ENCODE data around the gene LRFN4.

LRFN4 gene

DNA sequence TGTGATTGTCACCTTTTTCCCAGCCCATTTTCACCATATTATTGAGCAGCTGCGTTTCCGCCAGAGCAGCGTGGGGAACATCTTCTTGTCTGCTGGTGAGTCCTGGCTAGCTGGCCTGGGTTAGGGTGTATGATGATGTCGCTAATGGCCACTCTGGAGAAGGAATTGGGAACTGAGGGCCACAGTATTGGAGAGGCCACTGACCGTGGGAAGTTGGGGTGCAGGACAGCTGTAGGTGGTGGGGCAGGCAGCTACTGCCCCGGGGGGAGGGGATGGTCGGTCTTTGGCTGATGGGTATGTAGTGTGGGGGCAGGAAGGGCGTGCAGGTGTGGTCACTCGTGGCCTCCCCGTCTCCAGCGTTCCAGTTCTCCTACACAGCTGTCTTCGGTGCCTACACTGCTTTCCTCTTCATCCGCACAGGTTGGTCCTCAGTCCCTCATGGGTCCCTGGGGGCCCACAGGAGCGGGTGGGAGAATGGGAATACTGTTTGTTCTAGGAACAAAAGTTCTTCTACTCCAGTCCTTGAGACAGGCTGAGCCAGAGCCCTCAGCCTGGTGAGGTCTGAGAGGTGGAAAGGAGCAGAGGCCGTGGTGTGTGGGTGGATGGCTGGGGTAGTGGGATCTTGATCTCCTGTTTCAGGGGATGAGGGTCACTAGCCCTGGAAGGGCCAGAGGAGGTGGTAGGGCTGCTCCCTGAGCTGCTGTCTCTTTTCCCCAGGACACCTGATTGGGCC lies 11.6 kb upstream of the LRFN4 start:
- no peak for DNase-seq (ENCODE audit: low read depth)

DNA sequence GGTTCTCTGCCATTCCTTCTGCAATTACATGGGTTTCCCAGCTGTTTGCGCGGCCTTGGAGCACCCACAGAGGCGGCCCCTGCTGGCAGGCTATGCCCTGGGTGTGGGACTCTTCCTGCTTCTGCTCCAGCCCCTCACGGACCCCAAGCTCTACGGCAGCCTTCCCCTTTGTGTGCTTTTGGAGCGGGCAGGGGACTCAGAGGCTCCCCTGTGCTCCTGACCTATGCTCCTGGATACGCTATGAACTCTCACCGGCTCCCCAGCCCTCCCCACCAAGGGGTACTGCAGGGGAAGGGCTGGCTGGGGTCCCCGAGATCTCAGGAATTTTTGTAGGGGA lies 11.0 kb upstream of the LRFN4 start:
- DNase-seq (ENCODE audit: low read depth), result no peak

DNA sequence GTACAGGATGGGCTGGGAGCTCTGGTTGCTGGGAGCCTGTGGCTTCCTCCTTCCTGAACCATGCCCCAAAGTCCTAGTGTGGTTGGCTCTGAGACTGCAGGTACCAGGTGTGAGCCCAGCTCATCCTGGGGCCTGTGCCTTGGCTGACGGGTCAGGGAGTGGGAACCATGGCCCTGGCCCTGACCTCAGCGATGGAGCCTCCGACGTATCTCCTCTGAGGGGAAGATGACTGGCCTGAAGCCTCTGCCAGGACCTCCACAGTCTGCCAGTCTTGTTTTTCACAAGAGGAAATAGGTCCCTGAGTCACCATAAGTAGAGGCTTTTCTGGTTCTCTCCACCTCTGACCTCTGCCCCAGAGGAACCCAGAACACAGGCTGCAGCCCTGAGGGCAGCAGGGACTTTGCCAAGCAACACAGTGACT lies 10.2 kb upstream of the LRFN4 start:
- no peak for DNase-seq (ENCODE audit: low read depth)

DNA sequence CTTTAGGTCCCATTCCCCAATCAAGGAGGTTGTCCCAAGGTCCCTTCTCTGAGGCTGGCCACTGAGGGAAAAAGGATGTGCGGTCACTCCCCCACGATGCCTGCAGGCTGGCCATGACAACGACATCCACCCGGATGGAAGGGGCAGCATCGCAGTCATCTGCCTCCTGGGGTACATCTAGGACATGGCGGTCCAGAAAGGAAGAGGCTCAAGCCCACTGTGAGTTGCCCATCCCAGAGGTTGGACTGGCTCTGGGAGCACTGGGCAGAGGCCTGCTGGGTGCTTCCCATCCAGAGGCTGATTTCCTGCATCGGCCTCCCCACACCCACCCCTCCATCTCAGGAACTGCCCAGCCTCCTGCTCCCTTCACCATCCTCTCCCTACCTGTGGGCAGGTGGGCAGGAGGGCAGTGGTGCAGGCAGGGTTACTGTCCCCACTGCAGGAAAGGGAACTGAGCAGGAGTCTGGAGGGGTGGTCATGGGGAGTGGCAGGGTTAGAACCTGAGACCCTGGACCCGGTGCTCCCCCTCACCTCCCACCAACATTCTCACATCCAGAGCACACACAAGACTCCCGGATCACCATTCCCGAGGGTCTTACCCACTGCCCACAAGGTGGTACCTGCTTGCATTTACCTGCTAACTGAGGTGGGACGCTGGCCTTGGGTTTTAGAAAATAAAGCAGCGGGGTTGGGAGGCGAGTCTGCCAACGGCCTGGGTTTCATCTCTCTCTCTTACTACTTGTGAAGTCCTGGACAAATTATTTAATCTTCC lies 9.2 kb upstream of the LRFN4 start:
- no peak for DNase-seq (ENCODE audit: low read depth)

DNA sequence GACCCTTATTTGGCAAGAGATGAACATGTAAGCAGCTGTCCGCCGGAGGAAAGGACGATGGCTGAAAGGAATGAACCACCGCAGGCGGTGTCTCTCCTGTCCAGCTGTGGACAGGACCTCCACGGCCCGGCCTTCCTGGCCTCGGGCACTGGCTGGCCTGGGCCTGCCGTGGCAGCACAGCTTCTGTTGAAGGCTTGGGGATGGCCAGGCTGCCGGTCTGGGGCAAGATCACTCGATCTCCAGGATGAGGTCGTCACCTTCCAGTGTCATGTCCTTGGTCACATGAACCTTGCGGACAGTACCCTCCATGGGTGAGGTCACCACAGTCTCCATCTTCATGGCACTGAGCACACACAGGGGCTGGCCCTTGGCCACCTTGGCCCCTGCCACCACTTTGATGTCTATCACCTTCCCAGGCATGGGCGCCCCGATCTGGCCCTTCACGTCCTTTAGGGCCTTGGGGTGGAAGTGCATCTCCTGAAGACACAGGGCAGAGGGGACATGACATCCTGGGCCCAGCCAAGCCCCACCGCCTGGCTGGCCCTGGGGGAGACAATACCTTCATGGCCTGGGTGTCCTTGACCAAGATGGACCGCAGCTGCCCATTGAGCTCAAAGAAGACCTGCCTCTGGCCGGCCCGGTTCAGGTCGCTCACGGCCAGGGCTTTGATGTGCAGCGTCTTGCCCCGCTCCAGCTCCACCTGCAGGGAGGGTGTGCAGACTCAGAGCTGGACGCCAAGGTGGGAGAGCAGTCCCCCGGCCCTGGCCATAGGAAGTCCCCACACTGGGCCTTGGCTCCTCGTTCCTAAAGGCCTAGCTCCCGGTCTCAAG lies 8.0 kb upstream of the LRFN4 start:
- no peak for DNase-seq (ENCODE audit: low read depth)

DNA sequence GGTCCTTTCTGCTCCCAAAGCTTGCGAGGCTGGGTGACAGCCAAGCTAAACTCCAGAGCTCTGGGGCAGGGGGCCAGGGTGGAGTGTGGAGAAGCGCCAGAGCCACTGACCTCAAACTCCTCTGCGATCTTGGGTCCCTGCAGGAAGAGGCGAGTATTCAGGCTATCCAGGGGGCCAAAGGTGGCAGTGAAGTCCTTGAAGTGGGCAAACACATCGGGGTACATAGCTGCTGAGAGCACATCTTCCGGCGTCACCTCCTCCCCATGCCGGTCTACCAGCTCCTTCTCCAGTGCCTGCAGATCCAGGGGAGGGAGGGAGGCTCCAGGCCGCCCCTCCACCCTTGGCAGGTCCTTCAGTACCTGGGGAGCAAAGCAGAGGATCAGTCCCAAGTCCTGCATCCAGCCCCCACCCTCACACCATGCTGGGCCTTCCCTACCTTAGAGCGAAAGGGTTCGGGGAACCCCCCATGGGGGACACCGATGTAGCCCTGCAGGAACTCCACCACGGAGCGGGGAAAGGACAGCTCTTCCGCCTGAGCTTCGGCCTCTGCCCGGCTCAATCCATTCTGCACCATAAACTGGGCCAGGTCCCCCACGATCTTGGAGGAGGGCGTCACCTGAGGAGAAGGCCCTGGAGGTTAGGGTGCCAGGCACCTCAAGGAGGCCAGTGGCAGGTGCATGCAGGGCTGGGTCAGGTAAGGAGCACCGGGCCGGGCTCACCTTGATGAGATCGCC lies 7.2 kb upstream of the LRFN4 start:
- no peak for DNase-seq (ENCODE audit: low read depth)

DNA sequence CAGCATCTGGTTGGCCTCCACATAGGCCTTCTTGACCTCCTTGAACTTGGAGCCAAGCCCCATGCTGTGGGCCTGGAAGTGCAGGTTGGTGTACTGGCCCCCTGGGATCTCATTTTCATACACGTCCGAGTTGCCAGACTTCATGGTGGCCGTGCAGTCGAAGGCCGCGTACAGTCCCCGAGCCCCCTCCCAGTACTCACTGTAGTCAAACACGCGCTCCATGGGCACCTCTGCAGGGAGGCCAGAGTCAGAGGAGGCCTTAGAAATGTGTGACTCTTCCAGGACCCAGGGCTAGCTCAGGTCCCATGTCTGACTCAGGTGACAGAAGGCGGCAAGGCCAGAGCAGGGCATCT lies 6.7 kb upstream of the LRFN4 start:
- DNase-seq (ENCODE audit: low read depth), result no peak

DNA sequence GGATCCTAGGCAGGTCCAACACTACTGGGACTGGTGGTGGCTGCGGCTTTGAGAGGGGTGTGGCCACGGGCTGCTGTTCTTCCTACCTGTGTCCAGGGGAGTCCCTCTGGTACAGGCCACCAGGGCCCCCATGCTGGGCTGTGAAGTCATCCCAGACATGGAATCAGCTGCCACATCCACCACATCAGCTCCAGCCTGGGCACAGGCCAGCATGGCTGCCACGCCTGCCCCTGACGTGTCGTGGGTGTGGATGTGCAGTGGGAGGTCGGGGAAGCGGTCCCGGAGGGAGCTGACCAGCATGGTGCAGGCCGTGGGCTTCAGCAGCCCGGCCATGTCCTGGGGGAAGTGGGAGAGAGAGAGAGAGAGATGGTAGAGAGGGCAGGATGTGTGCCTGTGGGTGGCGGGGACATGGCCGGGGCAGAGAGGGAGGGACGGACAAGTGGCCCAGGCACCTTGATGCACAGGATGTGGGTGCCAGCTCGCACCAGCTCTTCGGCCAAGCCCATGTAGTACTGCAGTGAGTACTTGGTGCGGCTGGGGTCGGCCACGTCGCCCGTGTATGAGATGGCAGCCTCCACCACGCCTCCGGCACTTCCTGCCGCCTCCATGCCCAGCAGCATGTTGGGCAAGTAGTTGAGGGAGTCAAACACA lies 6.2 kb upstream of the LRFN4 start:
- DNase-seq (ENCODE audit: low read depth), result no peak

DNA sequence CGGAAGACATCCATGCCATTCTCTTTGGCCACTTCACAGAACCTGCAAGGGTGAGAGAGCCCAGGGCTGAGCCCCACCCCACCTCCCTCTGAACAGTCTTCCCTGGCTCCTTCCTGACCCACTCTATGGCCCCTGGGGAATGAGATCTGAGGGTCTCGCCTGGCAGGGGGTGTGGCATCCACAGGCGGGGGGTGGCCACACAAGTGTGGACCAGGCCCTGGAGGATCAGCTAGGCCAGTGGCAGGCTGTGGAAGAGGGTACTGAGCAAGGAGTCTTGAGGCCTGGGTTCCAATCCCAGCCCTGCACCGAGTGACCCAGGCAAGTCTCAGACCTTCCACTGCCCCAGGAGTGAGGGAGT lies 5.6 kb upstream of the LRFN4 start:
- no peak for DNase-seq (ENCODE audit: low read depth)

DNA sequence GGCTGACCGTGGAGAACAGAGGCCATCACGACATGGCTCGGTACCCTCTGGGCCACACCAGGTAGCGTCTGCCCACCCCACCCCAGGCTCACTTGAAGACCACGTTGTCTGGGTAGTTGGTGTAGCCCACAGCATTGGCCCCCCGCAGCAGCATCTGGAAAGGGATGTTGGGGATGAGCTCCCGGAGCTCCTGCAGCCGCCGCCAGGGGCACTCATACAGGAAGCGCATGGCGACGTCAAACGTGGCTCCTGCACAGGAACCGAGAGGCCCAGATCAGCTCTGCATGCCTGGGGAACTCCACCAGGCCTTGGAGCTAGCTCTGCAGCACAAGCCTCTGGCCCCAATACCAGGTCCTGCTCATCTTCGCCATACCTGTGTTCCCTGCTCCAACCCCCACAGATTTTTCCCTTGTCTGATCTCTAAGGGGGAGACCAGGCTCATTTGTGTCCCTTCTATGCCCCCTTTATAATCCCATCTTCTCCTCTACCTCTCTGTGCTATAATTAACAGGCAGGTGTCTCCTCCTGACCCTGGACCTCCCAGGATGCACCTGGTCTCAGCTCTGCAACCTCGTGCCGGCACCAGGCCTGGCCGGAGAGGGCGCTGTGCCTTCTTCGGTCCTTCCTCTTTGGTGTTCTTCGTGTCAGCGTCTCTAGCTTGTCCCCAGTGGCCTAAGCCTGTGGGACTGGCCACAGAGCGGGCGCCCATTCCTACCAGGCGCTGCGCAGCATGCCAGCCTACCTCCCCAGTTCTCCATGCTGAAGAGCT lies 5.0 kb upstream of the LRFN4 start:
- DNase-seq (ENCODE audit: low read depth), result no peak

DNA sequence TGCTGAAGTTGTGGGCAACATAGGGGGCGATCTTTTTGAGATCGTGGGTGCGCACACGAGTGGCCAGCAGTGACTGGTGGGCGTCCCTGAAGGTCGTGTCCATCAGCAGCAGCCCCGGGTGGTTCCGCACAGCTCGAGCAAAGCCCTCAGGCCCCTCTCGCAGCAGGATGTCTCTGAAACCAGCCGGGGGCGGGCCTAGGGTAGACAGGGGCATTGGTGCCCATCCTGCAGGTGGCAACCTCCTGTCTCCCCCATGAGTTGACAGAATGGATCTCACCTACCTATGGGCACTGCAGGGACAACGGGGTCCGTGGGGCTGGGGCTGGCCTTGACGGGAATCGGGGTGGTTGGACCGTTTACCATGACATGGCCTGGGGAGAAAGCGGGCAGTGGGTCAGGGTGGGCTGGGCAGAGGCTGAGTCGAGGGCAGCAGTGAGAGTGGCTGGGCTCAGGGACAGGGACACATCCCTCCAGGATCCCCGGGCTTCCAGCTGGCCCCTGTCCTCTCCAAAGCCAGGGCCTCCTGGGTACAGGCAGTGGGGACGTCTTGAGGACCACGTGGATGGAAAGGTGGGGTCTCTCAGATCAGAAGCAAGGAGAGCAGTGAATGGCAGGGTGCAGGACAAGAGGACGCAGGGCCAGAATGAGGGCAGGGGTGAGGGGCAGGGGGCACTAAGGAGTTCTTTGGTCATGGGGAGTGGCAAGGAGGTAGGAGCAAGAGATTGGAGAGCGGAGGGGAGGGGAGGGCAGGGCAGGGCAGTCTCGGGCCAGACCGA lies 4.2 kb upstream of the LRFN4 start:
- no peak for DNase-seq (ENCODE audit: low read depth)

DNA sequence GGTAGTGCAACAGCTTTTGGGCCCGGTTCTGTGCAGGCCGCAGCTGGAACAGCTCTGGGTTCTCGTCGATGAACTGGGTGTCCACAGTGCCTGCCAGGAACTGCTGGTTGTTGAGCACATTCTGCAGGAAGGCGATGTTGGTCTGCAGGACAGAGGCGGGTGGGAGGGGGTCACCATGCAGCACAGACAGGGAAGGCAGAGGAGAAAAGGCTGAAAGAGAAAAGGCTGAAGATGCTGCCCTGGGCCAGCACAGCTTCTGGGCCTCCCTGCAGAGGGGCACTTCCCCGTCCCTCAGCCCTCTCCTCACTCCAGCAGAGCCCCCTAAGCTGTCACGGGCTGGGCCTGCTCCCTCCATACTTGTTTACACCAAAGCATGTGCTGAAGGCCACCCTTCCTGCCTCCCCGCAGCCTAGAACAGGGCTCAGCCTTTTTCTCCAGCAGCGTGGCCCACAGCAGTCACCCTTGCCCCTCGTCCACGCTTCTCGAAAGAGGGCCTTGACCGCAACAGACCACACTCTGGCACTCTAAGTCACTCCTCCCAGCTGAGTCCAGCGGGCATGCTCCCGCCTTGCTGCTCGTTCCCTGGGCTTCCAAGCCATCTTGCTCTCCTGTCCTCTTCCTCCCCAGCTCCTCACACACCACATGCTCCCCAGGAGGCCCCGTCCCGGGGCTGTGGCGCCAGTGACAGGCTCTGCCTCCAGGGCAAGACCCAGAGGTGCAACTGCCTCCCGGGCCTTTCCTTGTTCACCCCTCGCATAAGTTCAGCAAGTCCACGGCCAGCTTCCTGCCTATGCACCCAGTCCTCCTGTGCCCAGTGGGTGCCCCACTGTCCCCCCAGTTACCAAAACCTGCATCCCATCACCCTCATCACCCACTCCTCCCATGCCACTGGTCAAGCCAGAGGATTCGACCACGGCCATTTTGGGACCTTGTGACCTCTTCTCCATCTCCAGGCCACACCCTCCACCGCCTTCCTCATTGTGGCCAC lies 3.3 kb upstream of the LRFN4 start:
- no peak for DNase-seq (ENCODE audit: low read depth)

DNA sequence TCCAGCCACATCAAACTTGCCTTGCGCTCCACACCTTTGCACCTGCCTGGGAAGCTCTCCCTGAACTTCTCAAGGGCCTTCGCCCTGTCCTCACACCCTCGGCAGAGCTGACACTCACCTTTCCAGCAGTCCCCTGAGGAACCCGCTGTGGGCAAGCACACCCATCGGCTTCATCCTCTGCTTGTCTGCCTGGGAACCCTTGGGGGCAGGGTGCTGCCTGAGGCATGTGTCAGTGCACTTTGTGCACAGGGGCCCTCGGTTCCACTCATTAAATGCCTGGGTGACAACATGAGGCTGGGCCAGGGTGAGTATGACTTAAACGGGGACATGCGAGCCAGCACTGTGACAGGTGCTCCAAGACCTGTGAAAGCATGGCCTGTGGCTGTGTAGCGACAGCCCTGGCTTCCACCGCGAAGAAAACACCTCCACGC lies 2.6 kb upstream of the LRFN4 start:
- DNase-seq (ENCODE audit: low read depth), result no peak

DNA sequence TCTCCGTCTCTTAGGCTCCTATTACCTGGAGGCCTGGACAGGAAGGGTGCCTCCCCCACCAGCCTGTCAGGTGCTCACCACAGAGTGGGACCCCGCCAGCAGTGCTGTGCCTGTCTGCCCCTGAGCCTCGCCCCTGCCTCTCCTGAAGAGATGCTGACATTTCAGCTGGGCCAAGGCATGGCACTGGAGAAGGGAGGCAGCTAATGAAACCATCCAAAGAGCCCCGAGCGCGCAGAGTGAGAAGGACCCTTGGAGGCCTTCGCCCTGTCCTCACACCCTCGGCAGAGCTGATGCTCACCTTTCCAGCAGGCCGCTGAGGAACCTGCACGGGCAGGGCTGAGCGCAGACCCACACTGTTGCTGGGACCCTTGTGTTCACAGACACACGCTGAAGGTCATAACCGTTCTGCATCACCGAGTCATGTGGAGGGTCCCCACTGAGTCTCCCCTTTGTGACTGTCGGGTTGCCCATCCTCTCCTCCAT lies 2.1 kb upstream of the LRFN4 start:
- no peak for DNase-seq (ENCODE audit: low read depth)

DNA sequence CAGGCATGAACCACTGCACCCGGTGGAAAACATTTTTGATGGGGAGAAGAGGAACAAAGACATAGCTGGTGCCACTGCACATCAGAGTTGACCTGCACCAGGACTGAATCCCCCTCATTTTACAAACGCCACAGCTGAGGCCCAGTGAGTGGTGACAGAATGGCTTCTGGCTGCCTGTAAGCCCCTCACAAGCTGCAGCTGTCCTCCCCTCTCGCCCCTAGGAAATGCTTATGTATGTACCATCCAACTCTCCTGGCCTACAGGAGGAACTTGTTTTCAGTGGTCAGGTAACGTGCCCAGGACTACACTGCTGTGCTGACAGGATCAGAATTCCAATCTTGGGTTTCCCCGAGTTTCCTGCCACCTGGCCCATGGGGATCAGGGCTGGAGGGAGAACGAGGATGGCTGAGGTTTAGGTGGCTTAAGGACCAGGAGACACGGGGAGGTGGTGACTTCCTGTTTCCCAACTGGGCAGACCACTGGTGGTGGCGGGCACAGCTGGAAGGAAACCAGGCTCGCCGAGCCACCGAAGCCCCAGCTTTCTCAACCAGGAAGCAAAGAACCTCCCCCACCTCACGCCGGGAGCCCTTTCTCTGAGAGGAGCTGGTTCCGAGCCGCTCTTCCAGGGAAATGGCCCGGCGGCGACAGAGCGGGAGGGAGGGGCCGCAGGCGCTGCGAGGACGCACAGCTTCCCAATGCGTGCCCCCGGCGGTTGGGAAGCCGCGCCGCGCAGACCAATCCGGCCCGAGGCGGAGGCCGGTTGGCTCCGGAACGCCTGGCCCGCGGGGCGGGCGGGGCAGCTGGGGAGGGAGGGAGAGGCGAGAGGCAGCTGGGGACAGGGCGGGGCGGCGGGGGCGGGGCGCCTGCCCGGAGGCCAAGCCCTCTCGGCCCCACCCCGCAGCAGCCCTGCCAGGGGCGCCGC lies 1.0 kb upstream of the LRFN4 start:
- DNase-seq (ENCODE audit: low read depth), result peak; percentile 46

DNA sequence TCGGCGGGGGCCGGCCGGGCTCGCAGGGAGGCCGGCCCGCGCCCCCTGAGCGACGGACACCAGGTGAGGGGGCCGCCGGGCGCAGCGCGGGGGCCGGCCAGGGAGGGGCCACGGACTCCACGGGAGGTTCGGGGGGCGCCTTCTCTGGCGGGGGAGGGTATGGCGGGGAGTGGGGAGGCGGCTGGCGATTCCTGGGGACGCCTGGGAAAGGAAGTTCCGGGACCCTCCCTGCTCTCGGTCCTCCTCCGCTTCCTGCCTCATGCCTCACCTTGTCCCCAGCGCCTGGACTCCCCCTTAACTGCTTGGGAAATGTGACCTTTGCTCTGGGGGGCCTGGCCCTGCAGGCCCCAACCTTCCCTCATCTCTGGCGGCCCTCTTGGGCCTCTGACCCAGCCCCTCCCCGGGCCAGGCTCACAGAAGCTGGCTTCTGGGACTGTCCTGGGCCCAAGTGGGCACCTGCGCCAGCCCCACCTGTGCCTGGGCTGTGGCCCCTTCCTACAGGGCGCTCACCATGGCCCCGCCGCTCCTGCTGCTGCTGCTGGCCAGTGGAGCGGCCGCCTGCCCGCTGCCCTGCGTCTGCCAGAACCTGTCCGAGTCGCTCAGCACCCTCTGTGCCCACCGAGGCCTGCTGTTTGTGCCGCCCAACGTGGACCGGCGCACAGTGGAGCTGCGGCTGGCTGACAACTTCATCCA lies 516 bp downstream of the LRFN4 start:
- DNase-seq (ENCODE audit: low read depth), result no peak

DNA sequence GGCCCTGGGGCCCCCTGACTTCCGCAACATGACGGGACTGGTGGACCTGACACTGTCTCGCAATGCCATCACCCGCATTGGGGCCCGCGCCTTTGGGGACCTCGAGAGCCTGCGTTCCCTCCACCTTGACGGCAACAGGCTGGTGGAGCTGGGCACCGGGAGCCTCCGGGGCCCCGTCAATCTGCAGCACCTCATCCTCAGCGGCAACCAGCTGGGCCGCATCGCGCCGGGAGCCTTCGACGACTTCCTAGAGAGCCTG lies 992 bp downstream of the LRFN4 start:
- DNase-seq (ENCODE audit: low read depth), result no peak
